ENCODE results near the gene PRKAR2A. TPM values are rescaled to one million over a fixed set of nuclear protein-coding genes. Genes with fewer than 3 reads are reported as not detected.
"Not testable (repeated sequence)": the region's sequence is repeated elsewhere in the genome, so short reads cannot be mapped to it uniquely, and the experiment has no call there.

PRKAR2A gene
- polyA plus RNA-seq, 2 of the 4 experiments (the other 2 are of a cell fraction), result 15.3 to 17.2 TPM

DNA sequence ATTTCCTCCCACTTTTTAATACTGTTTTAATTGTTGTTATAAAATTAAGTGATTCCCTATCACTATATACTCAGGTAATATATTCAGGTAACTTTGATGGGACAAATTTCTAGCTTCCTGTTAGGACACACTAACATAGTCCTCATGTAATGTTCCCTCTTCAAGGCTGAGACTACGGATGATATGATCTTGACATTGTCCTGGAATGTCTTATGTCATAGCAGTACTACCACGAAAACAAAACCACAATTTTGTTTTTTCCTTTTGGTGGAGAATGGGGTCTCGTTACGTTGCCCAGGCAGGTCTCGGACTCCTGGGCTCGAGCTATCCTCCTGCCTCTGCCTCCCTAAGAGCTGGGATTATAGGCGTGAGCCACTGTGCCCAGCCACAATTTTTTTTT lies 103.9 kb downstream of the PRKAR2A start:
- H3K4me2 ChIP-seq, result no peak overlapping the region
- CTCF ChIA-PET, result interaction anchor here (0.9 to 2.1 kb wide), 2 partner anchors 12 to 16 kb away, joined by 3 to 5 read pairs; no protein-coding TSS in a partner anchor
- WGBS (ENCODE audit: missing lambda C conversion rate), result 85% methylated on average over 7 of the region's 7 CpGs

DNA sequence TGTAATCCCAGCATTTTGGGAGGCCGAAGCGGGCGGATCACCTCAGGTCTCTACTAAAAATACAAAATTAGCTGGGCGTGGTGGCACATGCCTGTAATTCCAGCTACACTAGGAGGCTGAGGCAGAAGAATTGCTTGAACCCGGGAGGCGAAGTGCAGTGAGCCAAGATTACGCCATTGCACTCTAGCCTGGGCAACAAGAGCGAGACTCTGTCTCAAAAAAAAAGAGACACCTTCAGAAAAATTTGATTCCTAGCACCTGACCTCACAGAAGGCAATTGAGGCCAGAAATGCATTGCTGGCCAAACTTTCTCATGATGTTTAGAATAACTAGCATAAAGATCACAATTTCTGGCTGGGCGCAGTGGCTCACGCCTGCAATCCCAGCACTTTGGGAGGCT lies 106.4 kb downstream of the PRKAR2A start:
- H3K9me3 ChIP-seq; POLR2A ChIA-PET; ATAC-seq; DNase-seq (ENCODE audit: low read depth in 1 of 2, low spot score in 1 of 2); FAIRE-seq; H3K4me2 ChIP-seq; H3K4me3 ChIP-seq: not testable (repeated sequence)
- Histone ChIP-seq H3K27ac (peak overlapping the region; percentile 82 to 86; a peak in 4 of 6 replicates), H3K4me1 (peaks cover 20% of the 10 kb centered on the region)
- CTCF ChIA-PET, result interaction anchor here (0.7 to 2.7 kb wide), 4 partner anchors 13 to 514 kb away, joined by 3 to 13 read pairs (median 6); partner anchors contain the start of gene IP6K2
- 95% methylated on average over 10 of the region's 10 CpGs for WGBS (ENCODE audit: missing lambda C conversion rate)

More for the DNA sequence above, 103.9 kb downstream of the PRKAR2A start:
- Histone ChIP-seq H3K9me3 (no peaks in the 10 kb centered on the region), H3K4me1 (peaks cover 20% of the 10 kb centered on the region), H3K4me3 (no peak overlapping the region), H3K27ac (no peak overlapping the region)
- DNase-seq (ENCODE audit: low read depth in 1 of 2, low spot score in 1 of 2) (no peak), FAIRE-seq (no peak), ATAC-seq (no peak)
- POLR2A ChIA-PET, result no interaction called here
- TF ChIP-seq RAD21 (conservative IDR thresholded peaks at IDR 0.05 in 1 of 2, IDR thresholded peaks at IDR 0.05 in 1 of 2) (no peak), TFCP2L1 (CRISPR knock-in tag; IDR thresholded peaks at IDR 0.05) (no peak), KDM1A (IDR thresholded peaks at IDR 0.05; ENCODE audit: low read depth) (no peak), RCOR1 (IDR thresholded peaks at IDR 0.05; ENCODE audit: low read depth, low read length) (no peak), RFX5 (IDR thresholded peaks at IDR 0.05) (no peak), CHD2 (IDR thresholded peaks at IDR 0.05; ENCODE audit: low read length, partially characterized antibody) (no peak), RNF2 (IDR thresholded peaks at IDR 0.05; ENCODE audit: borderline replicate concordance, low read depth) (no peak), KDM5A (IDR thresholded peaks at IDR 0.05) (no peak), CBX2 (IDR thresholded peaks at IDR 0.05; ENCODE audit: borderline replicate concordance, low read depth) (no peak), ESRRA (IDR thresholded peaks at IDR 0.05; ENCODE audit: borderline replicate concordance, low read length) (no peak), JUN (IDR thresholded peaks at IDR 0.05) (no peak), HOXB5 (CRISPR knock-in tag; IDR thresholded peaks at IDR 0.05) (no peak), HES2 (IDR thresholded peaks at IDR 0.05) (no peak), BHLHE40 (IDR thresholded peaks at IDR 0.05; ENCODE audit: low read depth, low read length) (no peak), SREBF2 (IDR thresholded peaks at IDR 0.05) (no peak), FOXS1 (CRISPR knock-in tag; IDR thresholded peaks at IDR 0.05) (no peak), EHMT2 (IDR thresholded peaks at IDR 0.05; ENCODE audit: low read depth) (no peak), ELK1 (IDR thresholded peaks at IDR 0.05; ENCODE audit: low read depth, low read length) (no peak), RARB (CRISPR knock-in tag; IDR thresholded peaks at IDR 0.05) (no peak)
- TF ChIP-seq, protein P1, sequence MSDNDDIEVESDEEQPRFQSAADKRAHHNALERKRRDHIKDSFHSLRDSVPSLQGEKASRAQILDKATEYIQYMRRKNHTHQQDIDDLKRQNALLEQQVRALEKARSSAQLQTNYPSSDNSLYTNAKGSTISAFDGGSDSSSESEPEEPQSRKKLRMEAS (IDR thresholded peaks at IDR 0.05), result no peak

DNA sequence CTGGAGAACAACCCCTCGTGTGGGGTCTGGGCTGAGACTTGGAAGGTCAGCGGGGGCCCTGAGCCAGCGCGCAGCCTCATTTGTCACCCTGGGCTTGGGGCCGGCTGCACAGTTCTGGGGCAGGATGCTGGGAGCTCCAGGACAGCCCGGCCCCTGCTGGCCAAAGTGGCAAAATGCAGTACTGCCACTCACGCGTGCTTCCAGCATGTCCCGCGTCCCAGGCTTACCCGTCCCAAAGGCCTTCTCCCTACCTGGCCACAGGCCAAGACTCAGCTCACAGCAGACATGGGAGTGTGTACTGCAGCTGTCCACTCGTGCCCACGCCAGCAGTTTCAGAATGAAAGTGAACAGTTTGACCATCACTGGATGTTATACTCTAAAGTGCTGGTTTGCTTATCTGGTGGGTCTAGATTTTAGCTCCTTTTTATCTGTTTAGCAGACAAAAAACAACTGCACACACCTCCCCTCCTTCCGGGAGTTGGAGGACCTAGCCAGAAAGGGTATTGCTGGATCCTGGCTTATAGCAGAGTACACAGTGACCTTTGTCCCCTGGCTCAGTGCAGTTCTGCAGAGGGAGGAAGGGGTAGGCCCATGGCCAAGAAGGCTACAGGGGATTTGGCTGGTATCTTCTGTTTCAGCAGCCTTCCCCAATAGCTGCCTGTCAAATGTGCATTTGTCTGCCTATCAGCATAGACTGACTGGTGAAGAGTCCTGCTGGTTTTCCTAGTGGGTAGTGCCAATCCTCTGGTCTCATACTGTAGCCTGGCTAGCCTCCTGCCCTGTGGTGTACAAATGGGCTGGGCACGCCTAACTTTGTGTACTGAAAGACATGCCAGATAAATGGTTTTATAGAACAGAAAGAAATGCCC lies 107.5 kb downstream of the PRKAR2A start:
- POLR2A ChIA-PET, result interaction anchor here (0.6 to 1.1 kb wide), 2 partner anchors 179 to 199 kb away, joined by 3 to 4 read pairs; partner anchors contain the start of gene ARIH2
- DNase-seq (ENCODE audit: low read depth in 1 of 2, low spot score in 1 of 2) (peak; percentile 82 to 87), ATAC-seq (peak; percentile 96 to 98), FAIRE-seq (no peak)
- H3K4me3 ChIP-seq, result no peak overlapping the region
- WGBS (ENCODE audit: missing lambda C conversion rate), result 8% methylated on average over 12 of the region's 15 CpGs
- peak overlapping the region; percentile 82 to 86 for H3K27ac ChIP-seq
- H3K9me3 ChIP-seq, result no peaks in the 10 kb centered on the region
- H3K4me1 ChIP-seq, result peaks cover 20% of the 10 kb centered on the region
- TF ChIP-seq CHD4 (IDR thresholded peaks at IDR 0.05; ENCODE audit: borderline replicate concordance), result no peak
- peak; percentile 49 to 52 for TF ChIP-seq RAD21 (conservative IDR thresholded peaks at IDR 0.05 in 1 of 2, IDR thresholded peaks at IDR 0.05 in 1 of 2)
- TF ChIP-seq, protein P2, sequence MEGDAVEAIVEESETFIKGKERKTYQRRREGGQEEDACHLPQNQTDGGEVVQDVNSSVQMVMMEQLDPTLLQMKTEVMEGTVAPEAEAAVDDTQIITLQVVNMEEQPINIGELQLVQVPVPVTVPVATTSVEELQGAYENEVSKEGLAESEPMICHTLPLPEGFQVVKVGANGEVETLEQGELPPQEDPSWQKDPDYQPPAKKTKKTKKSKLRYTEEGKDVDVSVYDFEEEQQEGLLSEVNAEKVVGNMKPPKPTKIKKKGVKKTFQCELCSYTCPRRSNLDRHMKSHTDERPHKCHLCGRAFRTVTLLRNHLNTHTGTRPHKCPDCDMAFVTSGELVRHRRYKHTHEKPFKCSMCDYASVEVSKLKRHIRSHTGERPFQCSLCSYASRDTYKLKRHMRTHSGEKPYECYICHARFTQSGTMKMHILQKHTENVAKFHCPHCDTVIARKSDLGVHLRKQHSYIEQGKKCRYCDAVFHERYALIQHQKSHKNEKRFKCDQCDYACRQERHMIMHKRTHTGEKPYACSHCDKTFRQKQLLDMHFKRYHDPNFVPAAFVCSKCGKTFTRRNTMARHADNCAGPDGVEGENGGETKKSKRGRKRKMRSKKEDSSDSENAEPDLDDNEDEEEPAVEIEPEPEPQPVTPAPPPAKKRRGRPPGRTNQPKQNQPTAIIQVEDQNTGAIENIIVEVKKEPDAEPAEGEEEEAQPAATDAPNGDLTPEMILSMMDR (IDR thresholded peaks at IDR 0.05), result peak; percentile 60
- TF ChIP-seq, protein P1 (IDR thresholded peaks at IDR 0.05), result peak; percentile 70
- peak; percentile 47 for TF ChIP-seq SMC3 (IDR thresholded peaks at IDR 0.05)
- CTCF ChIA-PET, result interaction anchor here (0.7 to 2.7 kb wide), 26 partner anchors 8 to 197 kb away, joined by 3 to 18 read pairs (median 5); partner anchors contain the start of genes IP6K2 and SLC25A20
- peak overlapping the region; percentile 88 for H3K4me2 ChIP-seq
